SK-N-MC (cell line): Measurements from ENCODE around the gene COL16A1.

ENCODE experiments used
- DNase-seq: peaks from one replicate; pipeline ENCODE4 v3.0.0-alpha.2; 2011; ENCODE audit warnings: low read depth, low spot score
- H3K27ac ChIP-seq: fragments of 200-600 bp; sonication (generic); 2 replicates; pipeline ENCODE4 v1.5.1; 2016; ENCODE audit warnings: mixed run types
- H3K36me3 ChIP-seq: fragments of 200-600 bp; sonication (generic); 2 replicates; pipeline ENCODE4 v1.6.1; 2017; ENCODE audit warnings: antibody characterized with exemption, low read length, mixed read lengths; ENCODE audit not compliant: insufficient read depth
- H3K4me3 ChIP-seq: fragments of 200-600 bp; sonication (generic); 2 replicates; pipeline ENCODE4 v1.5.1; 2016
- H3K9ac ChIP-seq: fragments of 200-600 bp; sonication (generic); 2 replicates; pipeline ENCODE4 v1.8.0; 2017; ENCODE audit warnings: mixed run types, mixed read lengths; ENCODE audit not compliant: insufficient read length
- H3K9me3 ChIP-seq: fragments of 200-600 bp; sonication (generic); 2 replicates; pipeline ENCODE4 v1.6.1; 2017; ENCODE audit warnings: low read depth, mild to moderate bottlenecking, antibody characterized with exemption, low read length, moderate library complexity, mixed read lengths
- EZH2 ChIP-seq: fragments of 200-600 bp; sonication (generic); IDR thresholded peaks from one replicate; pipeline ENCODE4 v1.6.1; 2017; ENCODE audit warnings: antibody characterized with exemption
- FOXP2 ChIP-seq: optimal IDR thresholded peaks from 2 replicates; pipeline ENCODE3; 2011; ENCODE audit warnings: mild to moderate bottlenecking, moderate library complexity; ENCODE audit not compliant: insufficient read depth; ENCODE audit errors: extremely low read length, control extremely low read depth
- POLR2AphosphoS5 ChIP-seq: IDR thresholded peaks from 2 replicates; pipeline ENCODE4 v1.6.1; 2012; ENCODE audit warnings: mild to moderate bottlenecking, low read depth, low read length, borderline replicate concordance

COL16A1 gene

GRCh38 chr1:31688233-31688918, 15.4 kb downstream of the COL16A1 start:
- no peak for TF ChIP-seq EZH2
- TF ChIP-seq FOXP2, result no peak
- TF ChIP-seq POLR2AphosphoS5, result no peak

GRCh38 chr1:31687601-31688000, 16.2 kb downstream of the COL16A1 start:
- peaks cover 90% of the 10 kb centered on the region for H3K36me3 ChIP-seq

More at GRCh38 chr1:31688233-31688918, 15.4 kb downstream of the COL16A1 start:
- Histone ChIP-seq H3K36me3 (peaks cover 90% of the 10 kb centered on the region), H3K9ac (no peak overlapping the region), H3K4me3 (no peak overlapping the region), H3K27ac (no peak overlapping the region), H3K9me3 (no peaks in the 10 kb centered on the region)
- no peak for DNase-seq

GRCh38 chr1:31685795-31686194, 18.0 kb downstream of the COL16A1 start:
- Histone ChIP-seq H3K27ac (no peak overlapping the region), H3K9me3 (no peaks in the 10 kb centered on the region), H3K4me3 (no peak overlapping the region), H3K36me3 (peaks cover 97% of the 10 kb centered on the region), H3K9ac (no peak overlapping the region)
- no peak for DNase-seq
- TF ChIP-seq EZH2 (no peak), POLR2AphosphoS5 (no peak), FOXP2 (no peak)

More at GRCh38 chr1:31687601-31688000, 16.2 kb downstream of the COL16A1 start:
- H3K4me3 ChIP-seq, result no peak overlapping the region
- H3K9me3 ChIP-seq, result no peaks in the 10 kb centered on the region
- TF ChIP-seq EZH2, result no peak
- no peak for TF ChIP-seq FOXP2
- TF ChIP-seq POLR2AphosphoS5, result no peak
- DNase-seq, result no peak
- no peak overlapping the region for H3K9ac ChIP-seq
- H3K27ac ChIP-seq, result no peak overlapping the region

GRCh38 chr1:31683997-31684396, 19.8 kb downstream of the COL16A1 start:
- Histone ChIP-seq H3K4me3 (no peak overlapping the region), H3K27ac (no peak overlapping the region), H3K9me3 (no peaks in the 10 kb centered on the region), H3K36me3 (peaks cover 97% of the 10 kb centered on the region), H3K9ac (no peak overlapping the region)
- no peak for DNase-seq
- TF ChIP-seq FOXP2 (no peak), EZH2 (no peak), POLR2AphosphoS5 (no peak)

- Histone ChIP-seq H3K9me3 (no peaks in the 10 kb centered on the region), H3K4me3 (no peak overlapping the region), H3K9ac (no peak overlapping the region), H3K27ac (no peak overlapping the region), H3K36me3 (peaks cover 95% of the 10 kb centered on the region)
- TF ChIP-seq FOXP2 (no peak), POLR2AphosphoS5 (no peak), EZH2 (no peak)
- DNase-seq, result no peak
These were observed 22.4 kb downstream of the COL16A1 start for GRCh38 chr1:31681415-31681814.

- H3K36me3 ChIP-seq, result peaks cover 92% of the 10 kb centered on the region
- no peak for DNase-seq
- no peak overlapping the region for H3K9ac ChIP-seq
- no peak overlapping the region for H3K27ac ChIP-seq
- TF ChIP-seq EZH2 (no peak), FOXP2 (no peak), POLR2AphosphoS5 (no peak)
- no peak overlapping the region for H3K4me3 ChIP-seq
- H3K9me3 ChIP-seq, result no peaks in the 10 kb centered on the region
These were observed 24.1 kb downstream of the COL16A1 start for GRCh38 chr1:31679676-31680230.

GRCh38 chr1:31679091-31679490, 24.7 kb downstream of the COL16A1 start:
- H3K4me3 ChIP-seq, result no peak overlapping the region
- no peak overlapping the region for H3K27ac ChIP-seq
- no peak overlapping the region for H3K9ac ChIP-seq
- no peak for DNase-seq
- H3K9me3 ChIP-seq, result no peaks in the 10 kb centered on the region
- peaks cover 92% of the 10 kb centered on the region for H3K36me3 ChIP-seq
- TF ChIP-seq FOXP2 (no peak), POLR2AphosphoS5 (no peak), EZH2 (no peak)

GRCh38 chr1:31678681-31679080, 25.1 kb downstream of the COL16A1 start:
- H3K36me3 ChIP-seq, result peaks cover 92% of the 10 kb centered on the region
- no peak overlapping the region for H3K27ac ChIP-seq
- no peaks in the 10 kb centered on the region for H3K9me3 ChIP-seq
- TF ChIP-seq EZH2, result no peak
- no peak for TF ChIP-seq FOXP2
- TF ChIP-seq POLR2AphosphoS5, result no peak
- no peak overlapping the region for H3K9ac ChIP-seq
- no peak for DNase-seq
- H3K4me3 ChIP-seq, result no peak overlapping the region
